ENCODE data around the gene DNAJC1.
"Not testable (repeated sequence)": the region's sequence is repeated elsewhere in the genome, so short reads cannot be mapped to it uniquely, and the experiment has no call there.

Gene DNAJC1

GRCh38 chr10:21717437-21718054 lies 286.0 kb downstream of the DNAJC1 start:
- peaks cover 3 to 67% of the 10 kb centered on the region in 2 experiments for H3K36me3 ChIP-seq (ENCODE audit: control insufficient read depth in 1 of 2, insufficient read depth in 2 of 2, low read depth in 1 of 2, low read length in 2 of 2)
- not testable (repeated sequence) for H3K4me1 ChIP-seq (ENCODE audit: control insufficient read depth, insufficient read depth, low read depth, low read length); H3K9me3 ChIP-seq (ENCODE audit: control insufficient read depth, low read length); H2BK5ac ChIP-seq (ENCODE audit: low read depth, low read length, poor library complexity, severe bottlenecking); H2BK120ac ChIP-seq (ENCODE audit: low read depth, low read length); H3K4me2 ChIP-seq (ENCODE audit: low read length, poor library complexity, severe bottlenecking); H4K91ac ChIP-seq (ENCODE audit: low read length); H3K4me3 ChIP-seq (ENCODE audit: insufficient read depth in 1 of 2, low read depth in 1 of 2, low read length in 2 of 2); H3K4ac ChIP-seq (ENCODE audit: low read depth in 1 of 2, low read length in 2 of 2); H3K9ac ChIP-seq (ENCODE audit: low read length); H3K27me3 ChIP-seq (ENCODE audit: control insufficient read depth in 1 of 2, insufficient read depth in 1 of 2, low read length in 2 of 2); H3K79me1 ChIP-seq (replicated peaks; ENCODE audit: low read length, poor library complexity, severe bottlenecking); H3K18ac ChIP-seq (ENCODE audit: low read depth in 1 of 2, low read length in 2 of 2); H4K8ac ChIP-seq (ENCODE audit: low read length); H2AK5ac ChIP-seq (ENCODE audit: low read length, severe bottlenecking); H3K14ac ChIP-seq (ENCODE audit: low read length in 2 of 2); H2AFZ ChIP-seq (ENCODE audit: low read depth, low read length); H2BK12ac ChIP-seq (ENCODE audit: low read length in 2 of 2); H3K27ac ChIP-seq (ENCODE audit: low read length, poor library complexity, severe bottlenecking); H3K23ac ChIP-seq (ENCODE audit: low read length in 2 of 2); DNase-seq; H2BK15ac ChIP-seq (ENCODE audit: low read depth, poor library complexity, severe bottlenecking)
- over 99% methylated on average over 3 of the region's 3 CpGs for WGBS

- no peak overlapping the region for H2BK15ac ChIP-seq (ENCODE audit: low read depth, poor library complexity, severe bottlenecking)
- H4K8ac ChIP-seq (ENCODE audit: low read length) = no peak overlapping the region
- no peaks in the 10 kb centered on the region for H3K4me1 ChIP-seq (ENCODE audit: control insufficient read depth, insufficient read depth, low read depth, low read length)
- no peak overlapping the region for H3K4ac ChIP-seq (ENCODE audit: low read depth in 1 of 2, low read length in 2 of 2)
- peaks cover 17% of the 10 kb centered on the region for H3K79me1 ChIP-seq (replicated peaks; ENCODE audit: low read length, poor library complexity, severe bottlenecking)
- H4K91ac ChIP-seq (ENCODE audit: low read length) = no peak overlapping the region
- H3K36me3 ChIP-seq (ENCODE audit: control insufficient read depth in 1 of 2, insufficient read depth in 2 of 2, low read depth in 1 of 2, low read length in 2 of 2) = peaks cover 7 to 70% of the 10 kb centered on the region in 2 experiments
- 89% methylated on average over 2 of the region's 2 CpGs for WGBS
- no peaks in the 10 kb centered on the region for H3K27me3 ChIP-seq (ENCODE audit: control insufficient read depth in 1 of 2, insufficient read depth in 1 of 2, low read length in 2 of 2)
- peak overlapping the region; percentile 7 for H3K27ac ChIP-seq (ENCODE audit: low read length, poor library complexity, severe bottlenecking)
- no peak overlapping the region for H3K4me3 ChIP-seq (ENCODE audit: insufficient read depth in 1 of 2, low read depth in 1 of 2, low read length in 2 of 2)
- no peak overlapping the region for H2BK5ac ChIP-seq (ENCODE audit: low read depth, low read length, poor library complexity, severe bottlenecking)
- H3K4me2 ChIP-seq (ENCODE audit: low read length, poor library complexity, severe bottlenecking) = no peak overlapping the region
- no peak overlapping the region for H3K23ac ChIP-seq (ENCODE audit: low read length in 2 of 2)
- no peak overlapping the region for H2AFZ ChIP-seq (ENCODE audit: low read depth, low read length)
- no peak overlapping the region for H2BK120ac ChIP-seq (ENCODE audit: low read depth, low read length)
- H3K9ac ChIP-seq (ENCODE audit: low read length) = no peak overlapping the region
- H3K18ac ChIP-seq (ENCODE audit: low read depth in 1 of 2, low read length in 2 of 2) = no peak overlapping the region
- H3K9me3 ChIP-seq (ENCODE audit: control insufficient read depth, low read length) = no peaks in the 10 kb centered on the region
- DNase-seq = peak; percentile 34
- H3K14ac ChIP-seq (ENCODE audit: low read length in 2 of 2) = no peak overlapping the region
- no peak overlapping the region for H2BK12ac ChIP-seq (ENCODE audit: low read length in 2 of 2)
- H2AK5ac ChIP-seq (ENCODE audit: low read length, severe bottlenecking) = peak overlapping the region; percentile 9
Observed at GRCh38 chr10:21715531-21716195, 287.9 kb downstream of the DNAJC1 start.

GRCh38 chr10:21712975-21713374 lies 290.6 kb downstream of the DNAJC1 start:
- Histone ChIP-seq H3K79me1 (replicated peaks; ENCODE audit: low read length, poor library complexity, severe bottlenecking) (peaks cover 17% of the 10 kb centered on the region), H2AFZ (ENCODE audit: low read depth, low read length) (no peak overlapping the region), H3K27me3 (ENCODE audit: control insufficient read depth in 1 of 2, insufficient read depth in 1 of 2, low read length in 2 of 2) (no peaks in the 10 kb centered on the region), H4K91ac (ENCODE audit: low read length) (no peak overlapping the region), H4K8ac (ENCODE audit: low read length) (no peak overlapping the region), H3K36me3 (ENCODE audit: control insufficient read depth in 1 of 2, insufficient read depth in 2 of 2, low read depth in 1 of 2, low read length in 2 of 2) (peaks cover 9 to 69% of the 10 kb centered on the region in 2 experiments), H3K18ac (ENCODE audit: low read depth in 1 of 2, low read length in 2 of 2) (no peak overlapping the region), H2BK5ac (ENCODE audit: low read depth, low read length, poor library complexity, severe bottlenecking) (no peak overlapping the region), H3K4me3 (ENCODE audit: insufficient read depth in 1 of 2, low read depth in 1 of 2, low read length in 2 of 2) (no peak overlapping the region), H2AK5ac (ENCODE audit: low read length, severe bottlenecking) (no peak overlapping the region), H3K4ac (ENCODE audit: low read depth in 1 of 2, low read length in 2 of 2) (no peak overlapping the region), H2BK15ac (ENCODE audit: low read depth, poor library complexity, severe bottlenecking) (no peak overlapping the region), H3K9me3 (ENCODE audit: control insufficient read depth, low read length) (no peaks in the 10 kb centered on the region), H3K4me2 (ENCODE audit: low read length, poor library complexity, severe bottlenecking) (no peak overlapping the region), H3K9ac (ENCODE audit: low read length) (no peak overlapping the region), H3K23ac (ENCODE audit: low read length in 2 of 2) (no peak overlapping the region), H2BK12ac (ENCODE audit: low read length in 2 of 2) (no peak overlapping the region), H3K27ac (ENCODE audit: low read length, poor library complexity, severe bottlenecking) (no peak overlapping the region), H3K14ac (ENCODE audit: low read length in 2 of 2) (no peak overlapping the region), H2BK120ac (ENCODE audit: low read depth, low read length) (no peak overlapping the region), H3K4me1 (ENCODE audit: control insufficient read depth, insufficient read depth, low read depth, low read length) (no peaks in the 10 kb centered on the region)
- DNase-seq = no peak
- WGBS = 87% methylated on average over 4 of the region's 4 CpGs

GRCh38 chr10:21707498-21707897 lies 296.0 kb downstream of the DNAJC1 start:
- no peak overlapping the region for H3K4ac ChIP-seq (ENCODE audit: low read depth in 1 of 2, low read length in 2 of 2)
- no peak overlapping the region for H3K14ac ChIP-seq (ENCODE audit: low read length in 2 of 2)
- H3K27ac ChIP-seq (ENCODE audit: low read length, poor library complexity, severe bottlenecking) = no peak overlapping the region
- H3K4me3 ChIP-seq (ENCODE audit: insufficient read depth in 1 of 2, low read depth in 1 of 2, low read length in 2 of 2) = no peak overlapping the region
- no peaks in the 10 kb centered on the region for H3K27me3 ChIP-seq (ENCODE audit: control insufficient read depth in 1 of 2, insufficient read depth in 1 of 2, low read length in 2 of 2)
- peaks cover 4% of the 10 kb centered on the region for H3K4me1 ChIP-seq (ENCODE audit: control insufficient read depth, insufficient read depth, low read depth, low read length)
- no peak overlapping the region for H2BK12ac ChIP-seq (ENCODE audit: low read length in 2 of 2)
- peaks cover 24% of the 10 kb centered on the region for H3K79me1 ChIP-seq (replicated peaks; ENCODE audit: low read length, poor library complexity, severe bottlenecking)
- H4K8ac ChIP-seq (ENCODE audit: low read length) = no peak overlapping the region
- H3K9me3 ChIP-seq (ENCODE audit: control insufficient read depth, low read length) = no peaks in the 10 kb centered on the region
- no peak overlapping the region for H2BK5ac ChIP-seq (ENCODE audit: low read depth, low read length, poor library complexity, severe bottlenecking)
- no peak for DNase-seq
- no peak overlapping the region for H3K23ac ChIP-seq (ENCODE audit: low read length in 2 of 2)
- H3K36me3 ChIP-seq (ENCODE audit: control insufficient read depth in 1 of 2, insufficient read depth in 2 of 2, low read depth in 1 of 2, low read length in 2 of 2) = peaks cover 9 to 36% of the 10 kb centered on the region in 2 experiments
- WGBS = 100% methylated on average over 3 of the region's 3 CpGs
- no peak overlapping the region for H4K91ac ChIP-seq (ENCODE audit: low read length)
- H2BK15ac ChIP-seq (ENCODE audit: low read depth, poor library complexity, severe bottlenecking) = no peak overlapping the region
- no peak overlapping the region for H2BK120ac ChIP-seq (ENCODE audit: low read depth, low read length)
- H3K18ac ChIP-seq (ENCODE audit: low read depth in 1 of 2, low read length in 2 of 2) = no peak overlapping the region
- H3K9ac ChIP-seq (ENCODE audit: low read length) = no peak overlapping the region
- no peak overlapping the region for H3K4me2 ChIP-seq (ENCODE audit: low read length, poor library complexity, severe bottlenecking)
- H2AK5ac ChIP-seq (ENCODE audit: low read length, severe bottlenecking) = no peak overlapping the region
- H2AFZ ChIP-seq (ENCODE audit: low read depth, low read length) = no peak overlapping the region
